T-helper 2 cell treated with Interferon-gamma antibody and Interleukin-4, amounts not matched to agents 5 μg/mL and 100 μg/mL, for 36 hours (primary cell): ENCODE data around the gene KIF1B.
"Not testable (repeated sequence)": the region's sequence is repeated elsewhere in the genome, so short reads cannot be mapped to it uniquely, and the experiment has no call there.

Experiments
- DNase-seq: peaks from one replicate; pipeline ENCODE4 v3.0.0; 2021; ENCODE audit warnings: low spot score
- H3K27ac Mint-ChIP-seq: one replicate; pipeline ENCODE4 v1.8.0; 2021; ENCODE audit warnings: mild to moderate bottlenecking, mixed read lengths
- H3K27me3 Mint-ChIP-seq: one replicate; pipeline ENCODE4 v1.8.0; 2021; ENCODE audit warnings: low read depth, mixed read lengths
- H3K36me3 Mint-ChIP-seq: one replicate; pipeline ENCODE4 v1.8.0; 2021; ENCODE audit warnings: low read depth, mixed read lengths
- H3K4me1 Mint-ChIP-seq: one replicate; pipeline ENCODE4 v1.8.0; 2021; ENCODE audit warnings: low read depth, mixed read lengths
- H3K4me3 Mint-ChIP-seq: one replicate; pipeline ENCODE4 v1.8.0; 2022; ENCODE audit warnings: mild to moderate bottlenecking, moderate library complexity, mixed read lengths
- H3K9me3 Mint-ChIP-seq: one replicate; pipeline ENCODE4 v1.8.0; 2021; ENCODE audit warnings: mixed read lengths

Gene KIF1B

DNA sequence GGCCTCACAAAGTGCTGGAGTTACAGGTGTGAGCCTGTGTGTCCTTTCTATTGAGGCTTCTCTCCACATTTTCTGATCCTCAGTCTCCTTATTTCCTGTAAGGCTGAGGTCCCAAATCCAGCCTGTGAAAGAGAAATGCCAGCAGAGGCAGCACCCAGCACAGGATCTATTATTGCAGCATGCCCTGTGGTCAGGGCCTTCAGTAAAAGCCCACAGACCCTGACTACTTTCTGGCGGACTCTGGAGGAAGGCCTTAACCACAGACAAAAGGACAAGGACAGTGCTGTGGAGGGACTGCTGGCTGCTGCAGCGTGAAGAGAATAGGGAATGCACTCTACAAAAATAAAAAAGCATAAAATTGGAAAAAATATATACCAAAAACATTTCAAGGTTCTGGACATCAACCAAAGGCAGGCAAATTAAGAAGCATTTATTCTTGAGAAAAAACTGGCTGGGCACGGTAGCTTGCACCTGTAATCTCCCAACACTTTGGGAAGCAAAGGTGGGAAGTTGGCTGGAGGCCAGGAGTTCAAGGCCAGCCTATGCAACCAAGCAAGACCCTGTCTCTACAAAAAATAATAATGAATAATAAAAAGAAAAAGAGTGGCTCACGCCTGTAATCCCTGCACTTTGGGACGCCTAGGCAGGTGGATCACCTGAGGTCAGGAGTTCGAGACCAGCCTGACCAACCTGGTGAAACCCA, 179.1 kb downstream of the KIF1B start:
- no peaks in the 10 kb centered on the region for H3K27me3 Mint-ChIP-seq
- no peaks in the 10 kb centered on the region for H3K9me3 Mint-ChIP-seq
- H3K27ac Mint-ChIP-seq, result no peak overlapping the region
- DNase-seq, result no peak
- H3K36me3 Mint-ChIP-seq, result peaks cover 1% of the 10 kb centered on the region
- H3K4me1 Mint-ChIP-seq, result peaks cover 7% of the 10 kb centered on the region
- no peak overlapping the region for H3K4me3 Mint-ChIP-seq

DNA sequence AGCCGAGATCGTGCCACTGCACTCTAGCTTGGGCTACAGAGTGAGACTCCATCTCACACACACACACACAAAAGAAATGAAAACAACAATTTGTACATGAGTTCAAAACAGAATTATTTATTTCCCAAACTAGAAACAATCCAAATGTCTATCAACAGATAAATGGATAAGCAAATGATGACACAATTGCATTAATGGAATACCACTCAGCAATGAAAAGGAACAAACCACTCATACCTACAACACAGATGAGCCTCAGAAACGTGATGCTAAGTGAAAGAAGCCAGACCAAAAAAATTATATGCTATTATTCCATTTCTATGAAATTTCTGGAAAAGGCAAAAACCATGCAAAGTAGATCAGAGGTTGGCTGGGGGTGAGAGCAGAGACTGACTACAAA, 186.5 kb downstream of the KIF1B start:
- peaks cover 23% of the 10 kb centered on the region for H3K4me1 Mint-ChIP-seq
- peaks cover 15% of the 10 kb centered on the region for H3K36me3 Mint-ChIP-seq
- H3K9me3 Mint-ChIP-seq, result no peaks in the 10 kb centered on the region
- peak overlapping the region; percentile 56 for H3K4me3 Mint-ChIP-seq
- no peak for DNase-seq
- no peaks in the 10 kb centered on the region for H3K27me3 Mint-ChIP-seq
- H3K27ac Mint-ChIP-seq, result no peak overlapping the region

DNA sequence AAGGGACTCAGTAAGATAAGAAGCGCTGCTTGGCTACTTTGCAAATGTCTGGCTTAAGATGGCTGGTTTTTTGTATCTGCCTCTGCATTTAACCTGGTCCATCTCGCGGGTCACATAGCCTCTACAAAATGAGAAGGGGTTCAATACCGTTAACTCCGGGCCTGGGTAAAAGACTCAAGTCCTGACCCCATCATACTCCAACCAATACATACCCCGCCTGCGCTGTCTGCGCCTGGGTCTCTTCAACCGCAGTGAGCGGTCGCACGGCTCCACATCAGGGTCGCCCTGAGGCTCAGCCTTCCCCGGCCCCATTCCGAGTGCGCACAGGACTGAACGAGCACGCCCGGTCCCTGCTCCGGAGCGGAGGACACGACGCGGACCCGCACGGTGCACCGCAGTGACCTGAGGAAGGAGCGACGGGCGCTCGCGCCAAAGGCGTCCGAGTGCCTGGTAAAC, 187.9 kb downstream of the KIF1B start:
- H3K9me3 Mint-ChIP-seq, result no peaks in the 10 kb centered on the region
- DNase-seq, result no peak
- H3K36me3 Mint-ChIP-seq, result peaks cover 19% of the 10 kb centered on the region
- H3K27ac Mint-ChIP-seq, result peak overlapping the region; percentile 78
- peak overlapping the region; percentile 92 for H3K4me3 Mint-ChIP-seq
- no peaks in the 10 kb centered on the region for H3K27me3 Mint-ChIP-seq
- H3K4me1 Mint-ChIP-seq, result peaks cover 23% of the 10 kb centered on the region

DNA sequence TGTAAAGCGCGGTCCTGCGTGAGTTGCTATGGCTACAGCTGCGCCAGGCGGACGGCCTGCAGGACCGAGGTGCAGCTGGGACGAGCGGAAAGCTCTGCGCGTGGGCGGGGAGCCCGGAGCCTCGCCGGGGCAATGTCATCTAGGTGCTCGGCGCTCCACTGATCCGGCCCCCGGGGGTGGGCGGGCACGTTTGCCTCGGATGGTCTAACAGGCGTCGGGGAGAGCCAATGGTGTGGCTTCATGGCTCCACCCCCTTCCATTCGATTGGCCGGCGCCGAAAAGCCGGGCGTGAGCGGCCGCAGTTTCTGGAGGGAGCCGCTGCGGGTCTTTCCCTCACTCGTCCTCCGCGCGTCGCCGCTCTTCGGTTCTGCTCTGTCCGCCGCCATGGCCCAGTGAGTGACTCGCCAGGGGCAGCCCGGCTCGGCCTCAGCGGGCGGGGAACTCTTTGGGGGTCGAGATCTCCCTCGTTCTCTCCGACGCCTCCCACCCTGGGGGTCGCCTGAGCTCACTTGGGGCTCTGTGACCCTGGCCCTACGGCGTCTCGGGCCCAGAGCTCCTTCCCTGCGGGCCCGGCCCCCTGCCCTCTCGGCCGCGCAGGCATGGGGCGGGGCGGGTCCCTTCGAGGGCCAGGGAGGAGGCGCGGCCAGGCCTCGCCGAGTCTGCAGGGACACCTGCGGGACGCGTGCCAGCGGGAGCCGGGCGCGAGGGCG, 188.5 kb downstream of the KIF1B start, which contains the start of gene PGD:
PGD (plus strand) TSS at position 331 of the 710 bp plus-strand sequence; CDS start at position 385, 54 bp downstream.
- Mint-ChIP-seq H3K36me3 (peaks cover 22% of the 10 kb centered on the region), H3K27me3 (no peaks in the 10 kb centered on the region), H3K4me1 (peaks cover 26% of the 10 kb centered on the region), H3K27ac (peak within 1 kb of the TSS; percentile 78), H3K9me3 (no peaks in the 10 kb centered on the region), H3K4me3 (peak within 1 kb of the TSS; percentile 92)
- peak; percentile 100 for DNase-seq

DNA sequence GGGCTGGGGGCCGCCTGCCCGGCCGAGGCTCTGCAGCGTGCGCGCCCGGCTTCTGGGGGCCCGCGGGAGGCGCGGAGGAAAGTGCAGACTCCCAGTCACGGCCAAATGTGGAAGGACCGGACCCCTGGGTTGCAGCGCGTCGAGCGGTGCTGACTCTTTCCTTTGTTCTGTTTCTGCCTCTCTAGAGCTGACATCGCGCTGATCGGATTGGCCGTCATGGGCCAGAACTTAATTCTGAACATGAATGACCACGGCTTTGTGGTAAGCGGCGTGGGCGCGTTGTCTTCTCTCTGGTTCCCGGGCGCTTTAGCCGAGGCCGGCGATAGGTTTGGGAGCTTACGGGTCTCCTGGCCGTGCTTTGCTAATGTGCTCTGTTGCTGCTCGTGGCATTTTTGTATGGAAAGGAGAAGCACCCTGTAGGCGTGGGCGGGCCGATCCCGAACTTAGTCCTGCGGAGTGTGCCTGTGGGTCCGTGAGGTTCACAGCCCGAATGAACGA, 189.1 kb downstream of the KIF1B start:
- Mint-ChIP-seq H3K4me3 (peak overlapping the region; percentile 92), H3K27me3 (no peaks in the 10 kb centered on the region), H3K36me3 (peaks cover 27% of the 10 kb centered on the region), H3K9me3 (no peaks in the 10 kb centered on the region), H3K27ac (peak overlapping the region; percentile 74), H3K4me1 (peaks cover 26% of the 10 kb centered on the region)
- DNase-seq, result peak; percentile 15

DNA sequence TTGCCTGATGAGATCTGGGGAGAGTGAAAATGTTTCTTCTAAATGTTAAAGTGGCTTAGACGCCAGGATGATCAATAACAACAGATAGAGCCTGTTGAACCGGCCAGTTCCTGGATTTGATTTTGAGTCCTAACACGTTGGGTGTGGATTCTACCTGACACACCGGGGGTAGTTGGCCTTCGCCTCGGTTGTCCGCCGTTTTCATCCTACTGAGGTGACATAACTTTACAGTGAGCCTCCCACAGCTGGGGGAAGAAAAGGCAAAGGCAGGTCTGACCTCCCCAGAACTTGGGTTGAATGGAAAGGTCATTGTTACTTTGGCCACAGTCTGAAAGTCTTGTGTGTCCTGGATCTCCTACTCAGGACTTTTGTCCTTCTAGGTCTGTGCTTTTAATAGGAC, 189.6 kb downstream of the KIF1B start:
- H3K36me3 Mint-ChIP-seq, result peaks cover 29% of the 10 kb centered on the region
- H3K4me3 Mint-ChIP-seq, result peak overlapping the region; percentile 92
- no peaks in the 10 kb centered on the region for H3K27me3 Mint-ChIP-seq
- H3K27ac Mint-ChIP-seq, result peak overlapping the region; percentile 74
- no peak for DNase-seq
- no peaks in the 10 kb centered on the region for H3K9me3 Mint-ChIP-seq
- H3K4me1 Mint-ChIP-seq, result peaks cover 26% of the 10 kb centered on the region

DNA sequence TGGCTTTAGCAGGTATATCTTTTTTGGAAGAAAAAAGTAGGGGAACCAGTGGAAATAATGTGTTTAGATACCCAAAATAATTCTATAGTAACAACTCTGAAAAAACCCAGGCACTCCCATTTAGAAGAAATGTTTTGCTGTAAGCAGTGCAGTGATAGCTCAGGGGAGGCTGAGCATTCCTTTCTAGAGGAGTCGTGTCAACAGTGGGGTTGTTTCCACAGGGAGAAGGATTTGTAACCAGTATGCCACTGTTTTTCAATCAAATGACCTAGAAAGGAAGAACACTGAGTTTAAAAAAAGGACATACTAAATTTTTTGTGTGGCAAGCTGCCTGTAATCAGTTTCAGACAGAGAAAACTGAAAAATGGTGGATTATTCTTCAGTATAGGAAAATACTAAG, 190.9 kb downstream of the KIF1B start:
- Mint-ChIP-seq H3K4me1 (peaks cover 26% of the 10 kb centered on the region), H3K27me3 (no peaks in the 10 kb centered on the region), H3K4me3 (no peak overlapping the region), H3K27ac (no peak overlapping the region), H3K36me3 (peaks cover 29% of the 10 kb centered on the region), H3K9me3 (no peaks in the 10 kb centered on the region)
- DNase-seq, result no peak

DNA sequence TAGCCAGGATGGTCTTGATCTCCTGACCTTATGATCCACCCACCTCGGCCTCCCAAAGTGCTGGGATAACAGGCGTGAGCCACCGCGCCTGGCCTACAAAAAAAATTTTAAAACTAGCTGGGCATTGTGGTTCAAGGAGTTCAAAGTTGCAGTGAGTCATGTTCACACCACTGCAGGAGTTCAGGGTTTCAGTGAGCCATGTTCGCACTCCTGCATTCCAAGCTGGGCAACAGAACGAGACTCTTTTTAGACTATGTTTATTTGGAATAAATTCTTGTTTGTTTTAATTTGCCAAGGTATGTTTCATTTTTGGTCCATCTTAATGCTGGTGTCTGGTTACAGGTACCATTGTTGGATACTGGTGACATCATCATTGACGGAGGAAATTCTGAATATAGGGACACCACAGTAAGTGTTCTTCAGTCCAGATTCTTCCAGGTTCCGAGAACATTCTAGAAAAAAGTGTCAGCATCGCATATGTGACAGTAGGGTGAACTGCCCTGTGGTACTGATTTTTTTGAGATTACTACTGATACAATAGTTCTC, 192.4 kb downstream of the KIF1B start:
- peaks cover 38% of the 10 kb centered on the region for H3K36me3 Mint-ChIP-seq
- no peak overlapping the region for H3K27ac Mint-ChIP-seq
- H3K4me1 Mint-ChIP-seq, result peaks cover 23% of the 10 kb centered on the region
- no peaks in the 10 kb centered on the region for H3K9me3 Mint-ChIP-seq
- H3K4me3 Mint-ChIP-seq, result no peak overlapping the region
- no peaks in the 10 kb centered on the region for H3K27me3 Mint-ChIP-seq
- no peak for DNase-seq

DNA sequence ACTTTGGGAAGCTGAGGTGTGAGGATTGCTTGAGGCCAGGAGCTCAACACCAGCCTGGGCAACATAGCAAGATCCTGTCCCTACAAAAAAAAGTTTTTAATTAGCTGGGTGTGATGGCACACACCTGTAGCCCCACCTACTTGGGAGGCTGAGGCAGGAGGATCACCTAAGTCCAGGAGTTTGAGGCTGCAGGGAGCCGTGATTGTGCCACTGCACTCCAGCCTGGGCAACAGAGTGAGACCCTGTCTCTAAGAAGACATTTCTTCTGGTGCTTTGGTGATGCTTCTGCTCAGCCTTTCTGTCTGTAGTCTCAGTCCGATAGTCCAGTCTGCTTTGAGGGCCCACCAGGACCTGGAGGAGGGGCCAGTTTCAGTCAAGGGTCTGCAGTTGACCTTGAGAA, 196.8 kb downstream of the KIF1B start:
- H3K4me3 Mint-ChIP-seq, result no peak overlapping the region
- peaks cover 55% of the 10 kb centered on the region for H3K36me3 Mint-ChIP-seq
- no peak for DNase-seq
- no peaks in the 10 kb centered on the region for H3K9me3 Mint-ChIP-seq
- H3K27ac Mint-ChIP-seq, result no peak overlapping the region
- H3K27me3 Mint-ChIP-seq, result no peaks in the 10 kb centered on the region
- H3K4me1 Mint-ChIP-seq, result peaks cover 3% of the 10 kb centered on the region

DNA sequence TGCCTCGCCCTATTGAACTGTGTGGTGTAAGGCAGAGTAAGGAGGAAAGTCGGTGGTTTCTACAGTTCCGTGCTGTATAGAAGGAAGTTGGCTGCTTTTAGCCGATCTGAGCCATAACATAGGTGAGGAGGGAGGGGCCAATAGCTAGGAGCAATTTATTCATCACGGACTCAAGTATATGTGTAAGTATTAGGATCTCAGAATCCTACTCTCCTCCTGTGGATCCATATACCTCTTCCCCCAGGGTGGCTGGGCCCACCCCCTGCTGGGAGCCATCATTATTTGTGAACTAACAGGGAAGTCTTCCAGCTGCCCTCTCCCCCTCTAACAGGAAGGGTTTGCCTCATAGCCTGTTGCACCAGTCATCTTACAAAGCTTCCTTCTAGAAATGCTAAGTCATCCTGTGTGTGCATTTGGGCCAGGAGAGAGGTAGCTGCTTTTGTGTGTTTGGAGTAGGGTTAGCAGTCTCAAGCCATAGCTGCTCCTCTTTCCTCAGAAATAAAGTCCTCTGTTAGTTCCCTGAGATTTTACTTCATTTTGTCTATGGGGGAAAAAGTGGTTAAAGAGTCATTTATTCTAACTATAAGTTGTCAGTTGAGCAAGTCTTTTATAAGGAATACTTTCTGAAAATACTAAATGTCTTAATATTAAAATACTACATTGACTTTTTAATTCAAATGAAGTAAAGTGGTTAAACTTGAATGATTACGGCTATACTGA, 205.0 kb downstream of the KIF1B start:
- H3K27me3 Mint-ChIP-seq, result no peaks in the 10 kb centered on the region
- peaks cover 66% of the 10 kb centered on the region for H3K36me3 Mint-ChIP-seq
- peaks cover 8% of the 10 kb centered on the region for H3K4me1 Mint-ChIP-seq
- H3K9me3 Mint-ChIP-seq, result no peaks in the 10 kb centered on the region
- H3K4me3 Mint-ChIP-seq, result peak overlapping the region; percentile 70
- H3K27ac Mint-ChIP-seq, result peak overlapping the region; percentile 93
- DNase-seq, result no peak

DNA sequence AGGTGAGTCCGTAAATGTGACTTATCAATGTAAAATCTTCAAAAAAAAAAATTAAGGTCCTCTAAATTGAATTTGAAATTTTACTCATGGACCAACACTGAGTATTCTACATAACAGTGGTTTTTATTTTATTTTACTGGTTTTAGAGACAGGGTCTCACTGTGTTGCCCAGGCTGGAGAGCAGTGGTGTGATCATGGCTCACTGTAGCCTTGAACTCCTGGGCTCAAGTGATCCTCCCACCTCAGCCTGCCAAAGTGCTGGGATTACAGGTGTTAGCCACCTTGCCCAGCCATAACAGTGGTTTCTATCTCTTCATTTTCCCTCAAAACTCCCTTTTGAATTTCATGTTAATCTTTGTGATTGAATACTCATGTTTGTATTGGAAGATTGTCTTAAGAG, 205.6 kb downstream of the KIF1B start:
- H3K36me3 Mint-ChIP-seq, result peaks cover 67% of the 10 kb centered on the region
- H3K4me1 Mint-ChIP-seq, H3K27ac Mint-ChIP-seq, H3K9me3 Mint-ChIP-seq, H3K27me3 Mint-ChIP-seq, DNase-seq, H3K4me3 Mint-ChIP-seq: not testable (repeated sequence)

DNA sequence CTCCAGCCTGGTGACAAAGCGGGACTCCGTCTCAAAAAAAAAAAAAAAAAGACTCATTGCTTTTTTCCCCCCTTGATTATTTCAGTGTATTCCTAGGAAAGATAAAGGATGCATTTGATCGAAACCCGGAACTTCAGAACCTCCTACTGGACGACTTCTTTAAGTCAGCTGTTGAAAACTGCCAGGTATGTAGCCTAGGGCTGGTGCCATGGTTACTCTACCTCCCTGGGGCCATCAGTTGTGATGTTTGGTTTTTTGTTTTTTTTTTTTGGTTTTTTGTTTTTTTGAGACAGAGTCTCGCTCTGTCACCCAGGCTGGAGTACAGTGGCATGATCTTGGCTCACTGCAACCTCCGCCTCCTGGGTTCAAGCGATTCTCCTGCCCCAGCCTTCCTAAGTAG, 208.4 kb downstream of the KIF1B start:
- H3K4me1 Mint-ChIP-seq, H3K27me3 Mint-ChIP-seq: not testable (repeated sequence)
- H3K36me3 Mint-ChIP-seq, result peaks cover 48% of the 10 kb centered on the region

DNA sequence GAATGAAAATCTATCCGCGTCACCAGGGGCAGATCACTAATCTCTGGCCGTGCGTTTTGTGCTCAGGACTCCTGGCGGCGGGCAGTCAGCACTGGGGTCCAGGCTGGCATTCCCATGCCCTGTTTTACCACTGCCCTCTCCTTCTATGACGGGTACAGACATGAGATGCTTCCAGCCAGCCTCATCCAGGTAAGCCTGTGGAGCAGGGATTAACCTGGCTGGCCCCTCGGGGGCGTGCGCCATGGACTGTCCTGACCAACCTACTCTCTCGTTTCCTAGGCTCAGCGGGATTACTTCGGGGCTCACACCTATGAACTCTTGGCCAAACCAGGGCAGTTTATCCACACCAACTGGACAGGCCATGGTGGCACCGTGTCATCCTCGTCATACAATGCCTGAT, 209.0 kb downstream of the KIF1B start:
- Mint-ChIP-seq H3K4me1 (peaks cover 8% of the 10 kb centered on the region), H3K4me3 (no peak overlapping the region), H3K27me3 (no peaks in the 10 kb centered on the region), H3K36me3 (peaks cover 44% of the 10 kb centered on the region), H3K9me3 (no peaks in the 10 kb centered on the region), H3K27ac (no peak overlapping the region)
- DNase-seq, result no peak

More for the DNA sequence above, 208.4 kb downstream of the KIF1B start:
- H3K27ac Mint-ChIP-seq, H3K9me3 Mint-ChIP-seq, H3K4me3 Mint-ChIP-seq, DNase-seq: not testable (repeated sequence)

DNA sequence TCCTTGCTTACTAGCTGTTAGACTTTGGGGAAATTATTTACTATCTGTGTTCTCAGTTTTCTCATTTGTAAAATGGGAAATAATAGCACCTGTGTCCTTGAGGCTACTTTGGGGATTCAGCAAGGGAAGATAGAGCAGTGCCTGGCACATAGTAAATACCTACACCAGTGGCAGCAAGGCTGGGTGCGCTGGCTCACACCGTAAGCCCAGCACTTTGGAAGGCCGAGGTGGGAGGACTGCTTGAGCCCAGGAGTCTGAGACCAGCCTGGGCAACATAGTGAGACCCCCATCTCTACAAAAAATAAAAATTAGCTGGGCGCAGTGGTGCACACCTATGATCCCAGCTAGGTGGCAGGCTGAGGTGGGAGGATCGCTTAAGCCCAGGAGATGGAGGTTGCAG, 211.3 kb downstream of the KIF1B start:
- Mint-ChIP-seq H3K27me3 (no peaks in the 10 kb centered on the region), H3K27ac (no peak overlapping the region), H3K9me3 (no peaks in the 10 kb centered on the region), H3K4me3 (no peak overlapping the region), H3K36me3 (peaks cover 32% of the 10 kb centered on the region), H3K4me1 (no peaks in the 10 kb centered on the region)
- no peak for DNase-seq
